GM18951 (cell line): Measurements from ENCODE around the gene TEAD2.
"Not testable (repeated sequence)": the region's sequence is repeated elsewhere in the genome, so short reads cannot be mapped to it uniquely, and the experiment has no call there.

Source experiments
- POLR2A ChIP-seq: IDR thresholded peaks from 4 replicates; pipeline ENCODE4 v1.6.1; 2011; ENCODE audit warnings: mild to moderate bottlenecking; ENCODE audit not compliant: insufficient read length, insufficient read depth; ENCODE audit errors: extremely low read depth
- in situ Hi-C: fragments of 300-500 bp; cut with MboI; formaldehyde crosslinking; loops from one replicate; pipeline ENCODE4 v1.12.0; 2022; ENCODE audit warnings: low sequenced_read_pairs, mixed read lengths, inconsistent platforms; ENCODE audit not compliant: unreplicated experiment

Gene TEAD2

GRCh38 chr19:49395581-49396407 is 33.6 kb upstream of the TEAD2 start:
- in situ Hi-C loops, result loop anchor here (10.0 kb wide), 1 partner anchor 49 kb away; the partner anchor contains the start of gene SLC17A7
- no peak for TF ChIP-seq POLR2A

- no peak for TF ChIP-seq POLR2A
- in situ Hi-C loops, result loop anchor here (10.0 kb wide), 1 partner anchor 51 kb away; the partner anchor contains the start of gene SLC17A7
Measured at GRCh38 chr19:49393881-49394280, 31.7 kb upstream of the TEAD2 start.

GRCh38 chr19:49391581-49392399 is 29.6 kb upstream of the TEAD2 start:
- in situ Hi-C loops, result loop anchor here (10.0 kb wide), 1 partner anchor 53 kb away; the partner anchor contains the start of gene SLC17A7
- no peak for TF ChIP-seq POLR2A

GRCh38 chr19:49390929-49391359 is 28.7 kb upstream of the TEAD2 start:
- TF ChIP-seq POLR2A, result no peak
- in situ Hi-C loops, result loop anchor here (10.0 kb wide), 1 partner anchor 54 kb away; the partner anchor contains the start of gene SLC17A7

GRCh38 chr19:49390131-49390928 is 28.1 kb upstream of the TEAD2 start:
- in situ Hi-C loops, result loop anchor here (10.0 kb wide), 1 partner anchor 54 kb away; the partner anchor contains the start of gene SLC17A7
- TF ChIP-seq POLR2A, result no peak

- TF ChIP-seq POLR2A, result no peak
- in situ Hi-C loops, result no loop called here
Measured at GRCh38 chr19:49389406-49389805, 27.2 kb upstream of the TEAD2 start.

GRCh38 chr19:49387936-49388372 is 25.7 kb upstream of the TEAD2 start, which contains the start of gene KASH5:
KASH5 (plus strand) TSS chr19:49388249; CDS start chr19:49390884, 2,635 bp downstream.
- no peak for TF ChIP-seq POLR2A
- in situ Hi-C loops, result no loop called here

GRCh38 chr19:49383599-49383998 is 21.4 kb upstream of the TEAD2 start:
- in situ Hi-C loops, result no loop called here
- no peak for TF ChIP-seq POLR2A

GRCh38 chr19:49382639-49383038 is 20.4 kb upstream of the TEAD2 start:
- no peak for TF ChIP-seq POLR2A
- in situ Hi-C loops, result no loop called here

GRCh38 chr19:49380391-49380790 is 18.2 kb upstream of the TEAD2 start:
- in situ Hi-C loops, result no loop called here
- TF ChIP-seq POLR2A, result no peak

GRCh38 chr19:49378512-49378911 is 16.3 kb upstream of the TEAD2 start:
- no peak for TF ChIP-seq POLR2A
- in situ Hi-C loops, result no loop called here

- in situ Hi-C loops, result no loop called here
- no peak for TF ChIP-seq POLR2A
Measured at GRCh38 chr19:49374665-49375434, 12.6 kb upstream of the TEAD2 start.

GRCh38 chr19:49373174-49373573 is 11.0 kb upstream of the TEAD2 start:
- in situ Hi-C loops, result not testable (repeated sequence)
